Measurements from ENCODE around the gene LST1.

LST1 gene

DNA sequence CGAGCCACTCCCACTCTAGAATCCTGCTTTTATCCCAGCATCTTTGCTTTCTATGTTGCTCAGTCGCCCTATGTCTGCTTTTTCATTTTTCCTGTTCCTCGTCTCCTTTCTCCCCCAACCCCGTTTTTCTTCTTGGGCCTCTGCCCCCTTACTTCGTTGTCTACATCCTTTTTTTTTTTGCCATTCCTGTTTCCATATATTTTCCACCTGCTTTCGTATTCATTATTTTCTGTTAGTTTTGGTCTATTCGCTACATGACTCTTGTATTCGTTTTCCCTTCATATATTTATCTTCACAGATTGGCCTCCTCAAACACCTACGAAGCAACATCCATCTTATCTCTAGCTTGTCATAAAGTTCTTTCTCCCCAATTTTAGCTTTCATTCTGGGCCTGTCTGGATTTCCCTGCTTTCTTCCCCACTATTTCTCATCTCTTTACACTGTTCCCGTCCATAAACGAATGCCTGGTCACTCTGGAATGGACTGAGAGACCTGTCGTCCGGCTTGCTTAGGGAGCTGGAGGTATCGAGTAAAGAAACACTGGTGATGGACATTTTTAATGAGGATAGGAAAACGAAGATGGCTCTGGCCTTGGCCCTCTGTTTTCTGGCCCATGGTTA, 35.4 kb downstream of the LST1 start:
- DNase-seq = no peak

GRCh38 chr6:31621991-31622390, 35.9 kb downstream of the LST1 start:
- DNase-seq = no peak

DNA sequence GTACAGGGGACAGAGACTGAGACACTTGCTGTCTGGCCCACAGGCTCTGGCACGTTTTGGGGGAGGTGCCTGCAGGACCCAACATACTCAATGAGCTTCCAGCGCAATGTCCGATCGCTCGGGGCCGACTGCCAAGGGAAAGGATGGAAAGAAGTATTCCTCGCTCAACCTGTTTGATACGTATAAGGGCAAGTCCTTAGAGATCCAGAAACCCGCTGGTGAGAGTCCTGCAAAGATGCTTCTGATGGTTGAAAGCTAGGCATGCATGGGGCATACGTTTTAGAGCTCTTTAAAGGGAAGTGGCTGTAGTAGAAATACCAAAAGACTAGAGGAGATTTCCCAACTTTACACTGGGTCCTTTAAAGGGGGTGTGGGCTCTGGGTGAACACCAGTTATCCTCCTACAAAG, 36.6 kb downstream of the LST1 start:
- no peak for DNase-seq

DNA sequence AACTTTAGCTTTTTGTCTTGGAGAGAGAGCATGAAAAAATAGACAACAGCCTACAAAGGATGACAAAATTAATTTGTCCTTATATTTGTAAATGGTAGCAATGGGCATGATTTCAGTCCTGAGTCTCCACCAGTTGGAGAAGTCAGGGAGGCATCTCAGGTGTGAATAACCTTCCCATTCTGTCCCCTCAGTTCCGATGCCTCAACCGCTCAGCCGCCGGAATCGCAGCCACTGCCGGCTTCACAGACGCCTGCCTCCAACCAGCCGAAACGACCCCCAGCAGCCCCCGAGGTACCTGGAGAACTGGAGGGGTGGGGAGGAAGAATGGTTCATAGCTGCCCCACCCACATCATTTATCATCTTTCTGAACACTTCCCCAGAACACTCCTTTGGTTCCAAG, 38.0 kb downstream of the LST1 start:
- DNase-seq = no peak

GRCh38 chr6:31626952-31627351, 40.9 kb downstream of the LST1 start:
- no peak for DNase-seq

- DNase-seq = no peak
These were observed 41.7 kb downstream of the LST1 start for GRCh38 chr6:31627690-31628287.

DNA sequence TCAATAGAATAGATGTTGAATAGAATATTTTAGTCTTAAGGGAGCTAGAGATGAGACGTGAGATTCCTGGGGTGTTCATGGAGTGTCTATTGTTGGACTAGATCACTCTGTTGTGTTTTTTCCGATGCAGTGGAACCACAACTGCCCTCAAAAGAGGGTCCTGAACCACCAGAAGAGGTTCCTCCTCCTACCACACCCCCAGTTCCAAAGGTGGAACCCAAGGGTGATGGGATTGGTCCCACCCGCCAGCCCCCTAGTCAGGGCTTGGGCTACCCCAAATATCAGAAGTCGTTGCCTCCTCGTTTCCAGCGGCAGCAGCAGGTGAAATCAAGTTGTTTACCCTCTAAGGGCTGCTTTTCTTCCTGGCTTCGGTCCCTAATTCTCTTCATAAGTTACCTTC, 42.9 kb downstream of the LST1 start:
- DNase-seq = no peak

- DNase-seq = no peak
These were observed 44.3 kb downstream of the LST1 start for GRCh38 chr6:31630177-31630934.

- DNase-seq = no peak
These were observed 45.1 kb downstream of the LST1 start for GRCh38 chr6:31631209-31631608.

GRCh38 chr6:31631681-31632278, 45.7 kb downstream of the LST1 start:
- DNase-seq = no peak

- DNase-seq = no peak
These were observed 46.3 kb downstream of the LST1 start for GRCh38 chr6:31632279-31632946.

GRCh38 chr6:31633447-31633846, 47.4 kb downstream of the LST1 start:
- DNase-seq = no peak

GRCh38 chr6:31634131-31634530, 48.1 kb downstream of the LST1 start:
- no peak for DNase-seq

- no peak for DNase-seq
These were observed 49.0 kb downstream of the LST1 start for GRCh38 chr6:31634969-31635575.

DNA sequence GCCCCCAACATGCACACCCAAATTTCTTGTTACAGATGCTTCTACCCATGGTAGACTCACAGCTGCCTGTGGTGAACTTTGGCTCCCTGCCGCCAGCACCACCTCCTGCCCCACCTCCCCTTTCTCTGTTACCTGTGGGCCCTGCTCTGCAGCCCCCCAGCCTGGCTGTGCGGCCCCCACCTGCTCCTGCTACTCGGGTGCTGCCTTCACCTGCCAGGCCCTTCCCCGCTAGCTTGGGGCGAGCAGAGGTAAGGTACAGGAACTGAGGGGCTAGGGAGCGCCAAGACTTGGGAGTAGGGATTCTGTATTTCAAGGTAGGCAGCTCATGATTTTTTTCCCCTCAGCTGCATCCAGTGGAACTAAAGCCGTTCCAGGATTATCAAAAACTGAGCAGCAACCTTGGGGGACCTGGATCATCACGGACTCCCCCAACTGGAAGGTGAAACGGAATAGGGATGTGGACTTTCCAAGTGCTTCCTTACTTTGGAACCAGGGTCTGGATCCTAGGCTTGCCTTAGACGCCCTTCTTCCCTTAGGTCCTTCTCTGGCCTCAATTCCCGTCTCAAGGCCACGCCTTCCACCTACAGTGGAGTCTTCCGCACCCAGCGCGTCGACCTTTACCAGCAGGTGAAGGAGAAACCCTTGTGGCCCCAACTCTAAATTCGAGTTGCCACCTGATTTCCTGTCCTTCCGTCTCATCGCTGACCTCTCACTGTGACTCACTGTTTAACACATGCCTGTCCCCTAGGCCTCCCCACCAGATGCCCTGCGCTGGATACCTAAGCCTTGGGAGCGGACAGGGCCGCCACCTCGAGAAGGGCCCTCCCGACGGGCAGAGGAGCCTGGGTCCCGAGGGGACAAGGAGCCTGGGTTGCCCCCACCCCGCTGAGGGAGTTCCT, 50.9 kb downstream of the LST1 start:
- DNase-seq = no peak

All from NCI-H146 (cell line).